Measurements from ENCODE around the gene RHOF.

RHOF gene

DNA sequence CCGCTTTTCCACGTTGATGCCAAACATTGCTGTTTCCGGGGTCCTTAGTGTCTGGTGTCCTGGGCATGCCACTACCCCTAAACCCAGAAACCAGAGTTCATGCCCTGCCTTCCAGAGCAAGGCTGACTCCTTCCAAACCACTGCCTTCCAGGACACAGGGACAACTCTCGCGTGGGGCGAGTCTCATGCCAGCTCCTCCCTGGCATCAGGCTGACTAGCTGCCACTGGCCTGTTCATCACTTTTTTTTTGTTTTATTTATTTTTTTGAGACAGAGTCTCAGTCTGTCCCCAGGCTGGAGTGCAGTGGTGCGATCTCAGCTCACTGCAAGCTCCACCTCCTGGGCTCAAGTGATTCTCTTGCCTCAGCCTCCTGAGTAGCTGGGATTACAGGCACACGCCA, 15.1 kb upstream of the RHOF start:
- FAIRE-seq (no peak), DNase-seq (ENCODE audit: insufficient read length, low spot score) (no peak)
- TF ChIP-seq CTCF (IDR thresholded peaks at IDR 0.05; ENCODE audit: insufficient read depth, missing control alignments) = no peak

GRCh38 chr12:121807642-121808347, 14.3 kb upstream of the RHOF start:
- no peak for TF ChIP-seq CTCF (IDR thresholded peaks at IDR 0.05; ENCODE audit: insufficient read depth, missing control alignments)
- no peak for DNase-seq (ENCODE audit: insufficient read length, low spot score)
- no peak for FAIRE-seq

- no peak for DNase-seq (ENCODE audit: insufficient read length, low spot score)
- no peak for FAIRE-seq
- no peak for TF ChIP-seq CTCF (IDR thresholded peaks at IDR 0.05; ENCODE audit: insufficient read depth, missing control alignments)
These were observed 13.3 kb upstream of the RHOF start for GRCh38 chr12:121806546-121807423.

- TF ChIP-seq CTCF (IDR thresholded peaks at IDR 0.05; ENCODE audit: insufficient read depth, missing control alignments) = no peak
- DNase-seq (ENCODE audit: insufficient read length, low spot score) (no peak), FAIRE-seq (no peak)
These were observed 12.6 kb upstream of the RHOF start for GRCh38 chr12:121806009-121806545.

GRCh38 chr12:121805171-121806008, 11.9 kb upstream of the RHOF start:
- DNase-seq (ENCODE audit: insufficient read length, low spot score) (no peak), FAIRE-seq (no peak)
- no peak for TF ChIP-seq CTCF (IDR thresholded peaks at IDR 0.05; ENCODE audit: insufficient read depth, missing control alignments)

DNA sequence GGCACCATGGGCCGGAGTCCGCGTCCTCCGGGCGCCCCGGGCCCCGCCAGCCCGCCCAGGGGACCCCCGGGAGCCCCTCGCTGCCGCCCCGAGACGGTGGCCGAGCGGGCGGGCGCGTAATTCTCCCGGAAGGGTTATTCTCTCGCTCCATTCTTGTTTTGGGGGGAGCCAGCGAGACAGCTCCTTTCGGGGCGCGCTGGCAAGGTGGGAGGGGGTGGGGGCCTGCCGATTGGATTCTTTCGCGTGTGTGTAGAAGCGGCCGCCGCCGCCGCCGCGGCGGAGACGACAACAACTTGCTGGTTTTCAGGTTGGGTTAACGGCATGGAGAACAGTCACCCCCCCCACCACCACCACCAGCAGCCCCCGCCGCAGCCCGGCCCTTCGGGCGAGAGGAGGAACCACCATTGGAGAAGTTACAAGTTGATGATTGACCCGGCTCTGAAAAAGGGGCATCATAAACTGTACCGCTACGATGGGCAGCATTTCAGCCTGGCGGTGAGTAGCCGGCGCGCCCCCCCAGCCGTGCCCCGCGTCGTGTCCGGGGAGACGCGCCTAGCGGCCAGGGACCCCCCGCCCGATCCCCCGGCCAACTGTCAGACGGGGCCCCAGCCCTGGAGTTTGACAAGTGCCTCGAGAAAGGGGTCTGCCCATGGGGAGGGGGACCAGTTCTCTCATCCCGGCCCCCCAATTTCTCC, 11.1 kb upstream of the RHOF start:
- DNase-seq (ENCODE audit: insufficient read length, low spot score) (no peak), FAIRE-seq (no peak)
- TF ChIP-seq CTCF (IDR thresholded peaks at IDR 0.05; ENCODE audit: insufficient read depth, missing control alignments) = no peak
